SK-N-SH (cell line): ENCODE results near the gene PFKL. TPM values are rescaled to one million over a fixed set of nuclear protein-coding genes. Genes with fewer than 3 reads are reported as not detected.

Experiments used
- CTCF ChIA-PET: fragments of 300-600, 350-600 bp; formaldehyde crosslinking; extraction: SDS; loops from one replicate; lab custom pipeline; 2021; lab: Yijun Ruan, JAX
- POLR2A ChIA-PET: fragments of 350-600 bp; sonication (Branson Sonifier 250); formaldehyde crosslinking; extraction: SDS; loops from one replicate; lab custom pipeline; 2020; ENCODE audit warnings: antibody characterized with exemption, inconsistent platforms; lab: Yijun Ruan, JAX
- DNase-seq: peaks from one replicate; pipeline ENCODE4 v3.0.0; 2012
- H2AFZ ChIP-seq: fragments of 200-600 bp; sonication (generic); 2 replicates; pipeline ENCODE4 v1.8.1; 2016; ENCODE audit warnings: antibody characterized with exemption, mild to moderate bottlenecking, low read depth
- H3F3A ChIP-seq: fragments of 200-600 bp; sonication (generic); replicated peaks from 2 replicates; pipeline ENCODE3; 2016; ENCODE audit warnings: antibody characterized with exemption, mild to moderate bottlenecking; ENCODE audit not compliant: insufficient read depth
- H3K27ac ChIP-seq, 2 experiments: fragments of 200-500 bp in 1 of 2; fragments of 200-600 bp in 1 of 2; sonication (Bioruptor generic) in 1 of 2; sonication (generic), shearing (Covaris generic) in 1 of 2; 2 replicates each; pipeline versions ENCODE4 v1.5.1 to v1.6.1; 2014 to 2016; ENCODE audit warnings: low read depth in 2 of 2, inconsistent platforms in 1 of 2, low read length in 1 of 2, mild to moderate bottlenecking in 1 of 2, mixed read lengths in 1 of 2
- H3K27me3 ChIP-seq: fragments of 200-600 bp; sonication (generic), shearing (Covaris generic); 2 replicates; pipeline ENCODE4 v1.6.1; 2016; ENCODE audit warnings: mixed run types; ENCODE audit not compliant: insufficient read depth
- H3K36me3 ChIP-seq, 2 experiments: fragments of 200-500 bp in 1 of 2; fragments of 200-600 bp in 1 of 2; sonication (Bioruptor generic) in 1 of 2; sonication (generic) in 1 of 2; replicated peaks in 1 of 2; 2 replicates each; pipeline versions ENCODE3 to v1.5.1; 2014 to 2016; ENCODE audit warnings: low read length in 1 of 2, mild to moderate bottlenecking in 1 of 2; ENCODE audit not compliant: insufficient read depth in 2 of 2, control insufficient read depth in 1 of 2
- H3K4me1 ChIP-seq, 2 experiments: fragments of 200-500 bp in 1 of 2; fragments of 200-600 bp in 1 of 2; sonication (Bioruptor generic) in 1 of 2; sonication (generic), shearing (Covaris generic) in 1 of 2; 2 replicates each; pipeline versions ENCODE4 v1.5.1 to v1.6.1; 2014 to 2016; ENCODE audit warnings: low read depth in 1 of 2, low read length in 1 of 2, mixed run types in 1 of 2; ENCODE audit not compliant: insufficient read depth in 2 of 2, control insufficient read depth in 1 of 2
- H3K4me2 ChIP-seq: fragments of 200-600 bp; sonication (generic), shearing (Covaris generic); 2 replicates; pipeline ENCODE4 v1.6.1; 2017; ENCODE audit warnings: mixed run types
- H3K4me3 ChIP-seq, 2 experiments: fragments of 200-500 bp in 1 of 2; fragments of 200-600 bp in 1 of 2; sonication (Bioruptor generic) in 1 of 2; sonication (generic), shearing (Covaris generic) in 1 of 2; 2 replicates each; pipeline versions ENCODE4 v1.5.1 to v1.8.1; 2014 to 2016; ENCODE audit warnings: low read depth in 2 of 2, inconsistent platforms in 1 of 2, low read length in 1 of 2, mild to moderate bottlenecking in 1 of 2, mixed read lengths in 1 of 2, moderate library complexity in 1 of 2
- H3K79me2 ChIP-seq: fragments of 200-600 bp; sonication (generic); 2 replicates; pipeline ENCODE4 v1.8.1; 2017; ENCODE audit warnings: mild to moderate bottlenecking; ENCODE audit not compliant: insufficient read depth
- H3K9ac ChIP-seq: fragments of 200-600 bp; sonication (generic); 2 replicates; pipeline ENCODE4 v1.6.1; 2017; ENCODE audit warnings: mixed run types
- H3K9me2 ChIP-seq: fragments of 200-600 bp; sonication (generic); 2 replicates; pipeline ENCODE4 v1.6.1; 2017; ENCODE audit warnings: mixed run types
- H3K9me3 ChIP-seq: fragments of 200-600 bp; sonication (generic); 2 replicates; pipeline ENCODE4 v1.6.1; 2017; ENCODE audit warnings: mixed run types, mild to moderate bottlenecking, moderate library complexity
- H4K20me1 ChIP-seq: fragments of 200-600 bp; sonication (generic); 2 replicates; pipeline ENCODE4 v1.6.1; 2017; ENCODE audit warnings: mild to moderate bottlenecking, mixed run types; ENCODE audit not compliant: insufficient read depth
- CHD2 ChIP-seq: fragments of 150-350 bp; IDR thresholded peaks from 2 replicates; pipeline ENCODE4 v1.6.1; 2018; ENCODE audit warnings: low read length; ENCODE audit not compliant: partially characterized antibody
- ELF1 ChIP-seq: IDR thresholded peaks from 2 replicates; pipeline ENCODE4 v1.4.0; 2012
- EZH2phosphoT487 ChIP-seq: fragments of 200-600 bp; sonication (generic); IDR thresholded peaks from 2 replicates; pipeline ENCODE4 v1.6.1; 2017; ENCODE audit warnings: low read depth, mixed run types, mild to moderate bottlenecking, antibody characterized with exemption, moderate library complexity, borderline replicate concordance
- GABPA ChIP-seq: IDR thresholded peaks from 2 replicates; pipeline ENCODE4 v1.4.0; 2012; ENCODE audit warnings: low read depth, mild to moderate bottlenecking
- JUND ChIP-seq: IDR thresholded peaks from 2 replicates; pipeline ENCODE4 v1.4.0; 2012
- MAX ChIP-seq: IDR thresholded peaks from 2 replicates; pipeline ENCODE4 v1.4.0; 2012; ENCODE audit warnings: low read depth
- MEF2A ChIP-seq: IDR thresholded peaks from 2 replicates; pipeline ENCODE4 v1.4.0; 2012; ENCODE audit warnings: low read depth, borderline replicate concordance
- PBX3 ChIP-seq: IDR thresholded peaks from 2 replicates; pipeline ENCODE4; 2012
- POLR2AphosphoS5 ChIP-seq: IDR thresholded peaks from 2 replicates; pipeline ENCODE4 v1.6.1; 2012; ENCODE audit warnings: low read depth, low read length
- RAD21 ChIP-seq: IDR thresholded peaks from 2 replicates; pipeline ENCODE4 v1.6.1; 2012; ENCODE audit warnings: mild to moderate bottlenecking, low read length
- RCOR1 ChIP-seq: fragments of 150-350 bp; IDR thresholded peaks from 2 replicates; pipeline ENCODE4 v1.6.1; 2017; ENCODE audit warnings: antibody characterized with exemption, low read length
- RFX5 ChIP-seq: IDR thresholded peaks from 2 replicates; pipeline ENCODE4 v1.6.1; 2012; ENCODE audit warnings: mild to moderate bottlenecking, improper control_type of control experiment, low read length
- RXRA ChIP-seq: IDR thresholded peaks from 2 replicates; pipeline ENCODE4 v1.4.0; 2012; ENCODE audit warnings: low read depth, mild to moderate bottlenecking, borderline replicate concordance
- TAF1 ChIP-seq: IDR thresholded peaks from 2 replicates; pipeline ENCODE4 v1.6.1; 2012; ENCODE audit warnings: low read depth, mild to moderate bottlenecking, low read length, moderate library complexity, borderline replicate concordance
- TEAD4 ChIP-seq: IDR thresholded peaks from 2 replicates; pipeline ENCODE4 v1.4.0; 2012; ENCODE audit warnings: mild to moderate bottlenecking, borderline replicate concordance; ENCODE audit not compliant: insufficient read depth
- YY1 ChIP-seq: IDR thresholded peaks from 2 replicates; pipeline ENCODE4 v1.4.0; 2012; ENCODE audit warnings: low read depth, mild to moderate bottlenecking
- ZBTB33 ChIP-seq: IDR thresholded peaks from 2 replicates; pipeline ENCODE4 v1.4.0; 2012; ENCODE audit warnings: low read depth, borderline replicate concordance
- WGBS: methylation state at CpG from one replicate; pipeline ENCODE4 v1.1.6; 2017; ENCODE audit warnings: low lambda C conversion rate; 5-methylcytosine and 5-hydroxymethylcytosine counted together
- polyA plus RNA-seq, 3 experiments: library from polyadenylated mRNA; depleted of rRNA; stranded (reverse); fragments of >200 nt; gene quantifications; 2 replicates each; pipeline ENCODE4 v1.2.3, GENCODE V29; 2012
- TF ChIP-seq, protein P1 (sequence below): fragments of 150-350 bp; IDR thresholded peaks from 2 replicates; pipeline ENCODE4 v1.6.1; 2017; ENCODE audit warnings: antibody characterized with exemption, low read length, low read depth, borderline replicate concordance

The PFKL gene
- polyA plus RNA-seq, 1 of the 3 experiments (the other 2 are of a cell fraction): 118 TPM

- H3K9me3 ChIP-seq: no peaks in the 10 kb centered on the region
- POLR2A ChIA-PET: interaction anchor here (0.9 kb wide), 1 partner anchor 38 kb away, joined by 3 read pairs; no protein-coding TSS in a partner anchor
- peaks cover 43% of the 10 kb centered on the region for H4K20me1 ChIP-seq
- peak overlapping the region; percentile 97 for H3K4me2 ChIP-seq
- no peaks in the 10 kb centered on the region for H3F3A ChIP-seq
- peaks cover 53% of the 10 kb centered on the region for H3K79me2 ChIP-seq
- H3K9me2 ChIP-seq: no peaks in the 10 kb centered on the region
- H3K27me3 ChIP-seq: no peaks in the 10 kb centered on the region
- no peak for TF ChIP-seq RFX5
- TF ChIP-seq ELF1: peak; percentile 62
- TF ChIP-seq, all 33 proteins: peak for 1
- peak overlapping the region; percentile 81 for H3K9ac ChIP-seq
- peak overlapping the region; percentile 40 to 62; a peak in 3 of 4 replicates for H3K27ac ChIP-seq
- H3K4me1 ChIP-seq: peaks cover 3 to 23% of the 10 kb centered on the region in 2 experiments; a peak in 1 of 4 replicates
- CTCF ChIA-PET: interaction anchor here (2.1 kb wide), 1 partner anchor 37 kb away, joined by 9 read pairs; no protein-coding TSS in a partner anchor
- H3K36me3 ChIP-seq: no peaks in the 10 kb centered on the region
- peak overlapping the region; percentile 76 to 77 for H3K4me3 ChIP-seq
- peak; percentile 89 for DNase-seq
- no peak overlapping the region for H2AFZ ChIP-seq
- 15% methylated on average over 10 of the region's 67 CpGs for WGBS
Measured at GRCh38 chr21:44300262-44300959, 558 bp downstream of the PFKL start.

GRCh38 chr21:44301141-44301540 is 1.3 kb downstream of the PFKL start:
- no peaks in the 10 kb centered on the region for H3K9me3 ChIP-seq
- H3K4me2 ChIP-seq: peak overlapping the region; percentile 97
- TF ChIP-seq PBX3 (no peak), ELF1 (no peak), GABPA (no peak), RAD21 (no peak), RCOR1 (no peak), JUND (no peak), RXRA (no peak), POLR2AphosphoS5 (no peak), YY1 (no peak), TAF1 (no peak), CHD2 (no peak), MEF2A (no peak), RFX5 (no peak), MAX (no peak), ZBTB33 (no peak), TEAD4 (no peak), EZH2phosphoT487 (no peak)
- TF ChIP-seq, protein P1, sequence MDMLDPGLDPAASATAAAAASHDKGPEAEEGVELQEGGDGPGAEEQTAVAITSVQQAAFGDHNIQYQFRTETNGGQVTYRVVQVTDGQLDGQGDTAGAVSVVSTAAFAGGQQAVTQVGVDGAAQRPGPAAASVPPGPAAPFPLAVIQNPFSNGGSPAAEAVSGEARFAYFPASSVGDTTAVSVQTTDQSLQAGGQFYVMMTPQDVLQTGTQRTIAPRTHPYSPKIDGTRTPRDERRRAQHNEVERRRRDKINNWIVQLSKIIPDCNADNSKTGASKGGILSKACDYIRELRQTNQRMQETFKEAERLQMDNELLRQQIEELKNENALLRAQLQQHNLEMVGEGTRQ: no peak
- H3K27me3 ChIP-seq: no peaks in the 10 kb centered on the region
- peak overlapping the region; percentile 81 for H3K9ac ChIP-seq
- peaks cover 60% of the 10 kb centered on the region for H3K79me2 ChIP-seq
- no peaks in the 10 kb centered on the region for H3K9me2 ChIP-seq
- 99% methylated on average over 12 of the region's 13 CpGs for WGBS
- no peak for DNase-seq
- H3K36me3 ChIP-seq: no peaks in the 10 kb centered on the region
- H3K27ac ChIP-seq: no peak overlapping the region
- H3K4me3 ChIP-seq: peak overlapping the region; percentile 76 to 77
- H3F3A ChIP-seq: no peaks in the 10 kb centered on the region
- CTCF ChIA-PET: interaction anchor here (2.1 kb wide), 1 partner anchor 37 kb away, joined by 9 read pairs; no protein-coding TSS in a partner anchor
- no peak overlapping the region for H2AFZ ChIP-seq
- peaks cover 3 to 23% of the 10 kb centered on the region in 2 experiments; a peak in 1 of 4 replicates for H3K4me1 ChIP-seq
- H4K20me1 ChIP-seq: peaks cover 50% of the 10 kb centered on the region
- POLR2A ChIA-PET: no interaction called here
